SK-N-SH (cell line): Measurements from ENCODE around the gene BMPR1B. TPM values are rescaled to one million over a fixed set of nuclear protein-coding genes. Genes with fewer than 3 reads are reported as not detected.

ENCODE experiments used
- CTCF ChIA-PET: fragments of 300-600, 350-600 bp; formaldehyde crosslinking; extraction: SDS; loops from one replicate; lab custom pipeline; 2021; lab: Yijun Ruan, JAX
- POLR2A ChIA-PET: fragments of 350-600 bp; sonication (Branson Sonifier 250); formaldehyde crosslinking; extraction: SDS; loops from one replicate; lab custom pipeline; 2020; ENCODE audit warnings: antibody characterized with exemption, inconsistent platforms; lab: Yijun Ruan, JAX
- DNase-seq: peaks from one replicate; pipeline ENCODE4 v3.0.0; 2012
- H2AFZ ChIP-seq: fragments of 200-600 bp; sonication (generic); 2 replicates; pipeline ENCODE4 v1.8.1; 2016; ENCODE audit warnings: antibody characterized with exemption, mild to moderate bottlenecking, low read depth
- H3F3A ChIP-seq: fragments of 200-600 bp; sonication (generic); replicated peaks from 2 replicates; pipeline ENCODE3; 2016; ENCODE audit warnings: antibody characterized with exemption, mild to moderate bottlenecking; ENCODE audit not compliant: insufficient read depth
- H3K27ac ChIP-seq, 2 experiments: fragments of 200-500 bp in 1 of 2; fragments of 200-600 bp in 1 of 2; sonication (Bioruptor generic) in 1 of 2; sonication (generic), shearing (Covaris generic) in 1 of 2; 2 replicates each; pipeline versions ENCODE4 v1.5.1 to v1.6.1; 2014 to 2016; ENCODE audit warnings: low read depth in 2 of 2, inconsistent platforms in 1 of 2, low read length in 1 of 2, mild to moderate bottlenecking in 1 of 2, mixed read lengths in 1 of 2
- H3K27me3 ChIP-seq: fragments of 200-600 bp; sonication (generic), shearing (Covaris generic); 2 replicates; pipeline ENCODE4 v1.6.1; 2016; ENCODE audit warnings: mixed run types; ENCODE audit not compliant: insufficient read depth
- H3K36me3 ChIP-seq, 2 experiments: fragments of 200-500 bp in 1 of 2; fragments of 200-600 bp in 1 of 2; sonication (Bioruptor generic) in 1 of 2; sonication (generic) in 1 of 2; replicated peaks in 1 of 2; 2 replicates each; pipeline versions ENCODE3 to v1.5.1; 2014 to 2016; ENCODE audit warnings: low read length in 1 of 2, mild to moderate bottlenecking in 1 of 2; ENCODE audit not compliant: insufficient read depth in 2 of 2, control insufficient read depth in 1 of 2
- H3K4me1 ChIP-seq, 2 experiments: fragments of 200-500 bp in 1 of 2; fragments of 200-600 bp in 1 of 2; sonication (Bioruptor generic) in 1 of 2; sonication (generic), shearing (Covaris generic) in 1 of 2; 2 replicates each; pipeline versions ENCODE4 v1.5.1 to v1.6.1; 2014 to 2016; ENCODE audit warnings: low read depth in 1 of 2, low read length in 1 of 2, mixed run types in 1 of 2; ENCODE audit not compliant: insufficient read depth in 2 of 2, control insufficient read depth in 1 of 2
- H3K4me2 ChIP-seq: fragments of 200-600 bp; sonication (generic), shearing (Covaris generic); 2 replicates; pipeline ENCODE4 v1.6.1; 2017; ENCODE audit warnings: mixed run types
- H3K4me3 ChIP-seq, 2 experiments: fragments of 200-500 bp in 1 of 2; fragments of 200-600 bp in 1 of 2; sonication (Bioruptor generic) in 1 of 2; sonication (generic), shearing (Covaris generic) in 1 of 2; 2 replicates each; pipeline versions ENCODE4 v1.5.1 to v1.8.1; 2014 to 2016; ENCODE audit warnings: low read depth in 2 of 2, inconsistent platforms in 1 of 2, low read length in 1 of 2, mild to moderate bottlenecking in 1 of 2, mixed read lengths in 1 of 2, moderate library complexity in 1 of 2
- H3K79me2 ChIP-seq: fragments of 200-600 bp; sonication (generic); 2 replicates; pipeline ENCODE4 v1.8.1; 2017; ENCODE audit warnings: mild to moderate bottlenecking; ENCODE audit not compliant: insufficient read depth
- H3K9ac ChIP-seq: fragments of 200-600 bp; sonication (generic); 2 replicates; pipeline ENCODE4 v1.6.1; 2017; ENCODE audit warnings: mixed run types
- H3K9me2 ChIP-seq: fragments of 200-600 bp; sonication (generic); 2 replicates; pipeline ENCODE4 v1.6.1; 2017; ENCODE audit warnings: mixed run types
- H3K9me3 ChIP-seq: fragments of 200-600 bp; sonication (generic); 2 replicates; pipeline ENCODE4 v1.6.1; 2017; ENCODE audit warnings: mixed run types, mild to moderate bottlenecking, moderate library complexity
- H4K20me1 ChIP-seq: fragments of 200-600 bp; sonication (generic); 2 replicates; pipeline ENCODE4 v1.6.1; 2017; ENCODE audit warnings: mild to moderate bottlenecking, mixed run types; ENCODE audit not compliant: insufficient read depth
- CHD2 ChIP-seq: fragments of 150-350 bp; IDR thresholded peaks from 2 replicates; pipeline ENCODE4 v1.6.1; 2018; ENCODE audit warnings: low read length; ENCODE audit not compliant: partially characterized antibody
- ELF1 ChIP-seq: IDR thresholded peaks from 2 replicates; pipeline ENCODE4 v1.4.0; 2012
- EP300 ChIP-seq, 2 experiments: IDR thresholded peaks; 2 replicates each; pipeline versions ENCODE4 v1.4.0 to v1.6.1; 2012; ENCODE audit warnings: borderline replicate concordance in 1 of 2, low read depth in 1 of 2, low read length in 1 of 2
- EZH2phosphoT487 ChIP-seq: fragments of 200-600 bp; sonication (generic); IDR thresholded peaks from 2 replicates; pipeline ENCODE4 v1.6.1; 2017; ENCODE audit warnings: low read depth, mixed run types, mild to moderate bottlenecking, antibody characterized with exemption, moderate library complexity, borderline replicate concordance
- FOXJ3 ChIP-seq: sonication (generic); formaldehyde crosslinking; IDR thresholded peaks from 2 replicates; pipeline ENCODE4 v1.5.1; 2020; ENCODE audit warnings: mild to moderate bottlenecking, missing genetic modification reagents
- FOXM1 ChIP-seq: IDR thresholded peaks from 2 replicates; pipeline ENCODE4 v1.4.0; 2012; ENCODE audit warnings: low read depth, mild to moderate bottlenecking
- GATA2 ChIP-seq: sonication (generic); formaldehyde crosslinking; IDR thresholded peaks from 2 replicates; pipeline ENCODE4 v1.5.0; 2020; ENCODE audit warnings: mild to moderate bottlenecking, missing genetic modification reagents
- MEF2A ChIP-seq: IDR thresholded peaks from 2 replicates; pipeline ENCODE4 v1.4.0; 2012; ENCODE audit warnings: low read depth, borderline replicate concordance
- NFIC ChIP-seq: IDR thresholded peaks from 2 replicates; pipeline ENCODE4 v1.4.0; 2012; ENCODE audit warnings: borderline replicate concordance
- NRF1 ChIP-seq: IDR thresholded peaks from 2 replicates; pipeline ENCODE4 v1.6.1; 2012; ENCODE audit warnings: low read depth, mild to moderate bottlenecking, low read length
- POLR2AphosphoS5 ChIP-seq: IDR thresholded peaks from 2 replicates; pipeline ENCODE4 v1.6.1; 2012; ENCODE audit warnings: low read depth, low read length
- RAD21 ChIP-seq: IDR thresholded peaks from 2 replicates; pipeline ENCODE4 v1.6.1; 2012; ENCODE audit warnings: mild to moderate bottlenecking, low read length
- RXRA ChIP-seq: IDR thresholded peaks from 2 replicates; pipeline ENCODE4 v1.4.0; 2012; ENCODE audit warnings: low read depth, mild to moderate bottlenecking, borderline replicate concordance
- YY1 ChIP-seq: IDR thresholded peaks from 2 replicates; pipeline ENCODE4 v1.4.0; 2012; ENCODE audit warnings: low read depth, mild to moderate bottlenecking
- WGBS: methylation state at CpG from one replicate; pipeline ENCODE4 v1.1.6; 2017; ENCODE audit warnings: low lambda C conversion rate; 5-methylcytosine and 5-hydroxymethylcytosine counted together
- polyA plus RNA-seq, 3 experiments: library from polyadenylated mRNA; depleted of rRNA; stranded (reverse); fragments of >200 nt; gene quantifications; 2 replicates each; pipeline ENCODE4 v1.2.3, GENCODE V29; 2012
- TF ChIP-seq, protein P1 (sequence below): IDR thresholded peaks from 2 replicates; pipeline ENCODE4; 2012
- TF ChIP-seq, protein P2 (sequence below): fragments of 200-600 bp; sonication (generic); IDR thresholded peaks from 2 replicates; pipeline ENCODE4 v1.6.1; 2017; ENCODE audit warnings: antibody characterized with exemption, mild to moderate bottlenecking, moderate library complexity
- TF ChIP-seq, protein P3 (sequence below): fragments of 150-350 bp; IDR thresholded peaks from 2 replicates; pipeline ENCODE4 v1.6.1; 2017; ENCODE audit warnings: antibody characterized with exemption, low read length, low read depth, borderline replicate concordance
- TF ChIP-seq, protein P4 (sequence below): IDR thresholded peaks from 2 replicates; pipeline ENCODE4 v1.6.1; 2012; ENCODE audit warnings: mild to moderate bottlenecking, low read depth, low read length, moderate library complexity
- TF ChIP-seq, protein P5 (sequence below): fragments of 150-350 bp; IDR thresholded peaks from 2 replicates; pipeline ENCODE4 v1.6.1; 2016; ENCODE audit warnings: mild to moderate bottlenecking, low read depth, low read length
- TF ChIP-seq, protein P6 (sequence below): IDR thresholded peaks from 2 replicates; pipeline ENCODE4 v1.4.0; 2012; ENCODE audit warnings: low read depth

BMPR1B gene
- polyA plus RNA-seq, 1 of the 3 experiments (the other 2 are of a cell fraction), result 0.16 TPM

DNA sequence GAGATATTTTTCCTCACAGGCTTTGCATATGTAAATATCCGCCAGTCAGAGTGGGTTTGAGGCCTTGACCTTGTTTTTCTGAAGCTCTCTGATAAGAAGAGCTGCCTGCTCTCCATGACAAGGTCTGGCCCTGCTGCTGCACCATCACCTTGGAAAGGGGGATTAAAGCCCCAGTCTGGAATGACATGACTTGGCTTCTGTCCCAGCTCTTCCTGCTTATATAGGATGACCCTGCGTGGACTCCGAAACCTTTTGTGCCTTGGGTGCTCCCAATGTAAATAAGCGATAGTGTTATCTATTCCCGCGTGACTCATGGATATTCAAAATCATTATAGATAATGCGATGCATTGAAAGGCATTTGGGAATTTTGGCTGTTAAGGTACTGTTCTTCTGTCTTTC is 139.3 kb downstream of the BMPR1B start:
- Histone ChIP-seq H2AFZ (no peak overlapping the region), H3K9me2 (no peaks in the 10 kb centered on the region), H3K27me3 (no peaks in the 10 kb centered on the region), H3K4me3 (no peak overlapping the region), H3F3A (no peaks in the 10 kb centered on the region), H3K79me2 (no peaks in the 10 kb centered on the region), H3K9me3 (no peaks in the 10 kb centered on the region), H3K36me3 (no peaks in the 10 kb centered on the region), H3K9ac (no peak overlapping the region), H3K4me1 (peaks cover 0 to 3% of the 10 kb centered on the region in 2 experiments; a peak in 2 of 4 replicates), H3K27ac (no peak overlapping the region), H3K4me2 (no peak overlapping the region), H4K20me1 (no peaks in the 10 kb centered on the region)
- WGBS, result 91% methylated on average over 7 of the region's 7 CpGs
- POLR2A ChIA-PET, result no interaction called here
- CTCF ChIA-PET, result no interaction called here
- no peak for TF ChIP-seq EP300 (IDR thresholded peaks at IDR 0.05; ENCODE audit: borderline replicate concordance in 1 of 2, low read depth in 1 of 2, low read length in 1 of 2)
- TF ChIP-seq MEF2A, result no peak
- TF ChIP-seq, protein P1, sequence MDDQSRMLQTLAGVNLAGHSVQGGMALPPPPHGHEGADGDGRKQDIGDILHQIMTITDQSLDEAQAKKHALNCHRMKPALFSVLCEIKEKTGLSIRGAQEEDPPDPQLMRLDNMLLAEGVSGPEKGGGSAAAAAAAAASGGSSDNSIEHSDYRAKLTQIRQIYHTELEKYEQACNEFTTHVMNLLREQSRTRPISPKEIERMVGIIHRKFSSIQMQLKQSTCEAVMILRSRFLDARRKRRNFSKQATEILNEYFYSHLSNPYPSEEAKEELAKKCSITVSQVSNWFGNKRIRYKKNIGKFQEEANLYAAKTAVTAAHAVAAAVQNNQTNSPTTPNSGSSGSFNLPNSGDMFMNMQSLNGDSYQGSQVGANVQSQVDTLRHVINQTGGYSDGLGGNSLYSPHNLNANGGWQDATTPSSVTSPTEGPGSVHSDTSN, result no peak
- TF ChIP-seq CHD2, result no peak
- TF ChIP-seq EZH2phosphoT487, result no peak
- TF ChIP-seq, protein P2, sequence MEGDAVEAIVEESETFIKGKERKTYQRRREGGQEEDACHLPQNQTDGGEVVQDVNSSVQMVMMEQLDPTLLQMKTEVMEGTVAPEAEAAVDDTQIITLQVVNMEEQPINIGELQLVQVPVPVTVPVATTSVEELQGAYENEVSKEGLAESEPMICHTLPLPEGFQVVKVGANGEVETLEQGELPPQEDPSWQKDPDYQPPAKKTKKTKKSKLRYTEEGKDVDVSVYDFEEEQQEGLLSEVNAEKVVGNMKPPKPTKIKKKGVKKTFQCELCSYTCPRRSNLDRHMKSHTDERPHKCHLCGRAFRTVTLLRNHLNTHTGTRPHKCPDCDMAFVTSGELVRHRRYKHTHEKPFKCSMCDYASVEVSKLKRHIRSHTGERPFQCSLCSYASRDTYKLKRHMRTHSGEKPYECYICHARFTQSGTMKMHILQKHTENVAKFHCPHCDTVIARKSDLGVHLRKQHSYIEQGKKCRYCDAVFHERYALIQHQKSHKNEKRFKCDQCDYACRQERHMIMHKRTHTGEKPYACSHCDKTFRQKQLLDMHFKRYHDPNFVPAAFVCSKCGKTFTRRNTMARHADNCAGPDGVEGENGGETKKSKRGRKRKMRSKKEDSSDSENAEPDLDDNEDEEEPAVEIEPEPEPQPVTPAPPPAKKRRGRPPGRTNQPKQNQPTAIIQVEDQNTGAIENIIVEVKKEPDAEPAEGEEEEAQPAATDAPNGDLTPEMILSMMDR, result no peak
- no peak for TF ChIP-seq YY1
- no peak for TF ChIP-seq RXRA
- TF ChIP-seq, protein P3, sequence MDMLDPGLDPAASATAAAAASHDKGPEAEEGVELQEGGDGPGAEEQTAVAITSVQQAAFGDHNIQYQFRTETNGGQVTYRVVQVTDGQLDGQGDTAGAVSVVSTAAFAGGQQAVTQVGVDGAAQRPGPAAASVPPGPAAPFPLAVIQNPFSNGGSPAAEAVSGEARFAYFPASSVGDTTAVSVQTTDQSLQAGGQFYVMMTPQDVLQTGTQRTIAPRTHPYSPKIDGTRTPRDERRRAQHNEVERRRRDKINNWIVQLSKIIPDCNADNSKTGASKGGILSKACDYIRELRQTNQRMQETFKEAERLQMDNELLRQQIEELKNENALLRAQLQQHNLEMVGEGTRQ, result no peak
- TF ChIP-seq FOXM1, result no peak
- no peak for TF ChIP-seq ELF1
- no peak for TF ChIP-seq FOXJ3 (CRISPR knock-in tag)
- TF ChIP-seq NRF1, result no peak
- TF ChIP-seq, protein P4, sequence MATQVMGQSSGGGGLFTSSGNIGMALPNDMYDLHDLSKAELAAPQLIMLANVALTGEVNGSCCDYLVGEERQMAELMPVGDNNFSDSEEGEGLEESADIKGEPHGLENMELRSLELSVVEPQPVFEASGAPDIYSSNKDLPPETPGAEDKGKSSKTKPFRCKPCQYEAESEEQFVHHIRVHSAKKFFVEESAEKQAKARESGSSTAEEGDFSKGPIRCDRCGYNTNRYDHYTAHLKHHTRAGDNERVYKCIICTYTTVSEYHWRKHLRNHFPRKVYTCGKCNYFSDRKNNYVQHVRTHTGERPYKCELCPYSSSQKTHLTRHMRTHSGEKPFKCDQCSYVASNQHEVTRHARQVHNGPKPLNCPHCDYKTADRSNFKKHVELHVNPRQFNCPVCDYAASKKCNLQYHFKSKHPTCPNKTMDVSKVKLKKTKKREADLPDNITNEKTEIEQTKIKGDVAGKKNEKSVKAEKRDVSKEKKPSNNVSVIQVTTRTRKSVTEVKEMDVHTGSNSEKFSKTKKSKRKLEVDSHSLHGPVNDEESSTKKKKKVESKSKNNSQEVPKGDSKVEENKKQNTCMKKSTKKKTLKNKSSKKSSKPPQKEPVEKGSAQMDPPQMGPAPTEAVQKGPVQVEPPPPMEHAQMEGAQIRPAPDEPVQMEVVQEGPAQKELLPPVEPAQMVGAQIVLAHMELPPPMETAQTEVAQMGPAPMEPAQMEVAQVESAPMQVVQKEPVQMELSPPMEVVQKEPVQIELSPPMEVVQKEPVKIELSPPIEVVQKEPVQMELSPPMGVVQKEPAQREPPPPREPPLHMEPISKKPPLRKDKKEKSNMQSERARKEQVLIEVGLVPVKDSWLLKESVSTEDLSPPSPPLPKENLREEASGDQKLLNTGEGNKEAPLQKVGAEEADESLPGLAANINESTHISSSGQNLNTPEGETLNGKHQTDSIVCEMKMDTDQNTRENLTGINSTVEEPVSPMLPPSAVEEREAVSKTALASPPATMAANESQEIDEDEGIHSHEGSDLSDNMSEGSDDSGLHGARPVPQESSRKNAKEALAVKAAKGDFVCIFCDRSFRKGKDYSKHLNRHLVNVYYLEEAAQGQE, result no peak
- no peak for TF ChIP-seq GATA2 (CRISPR knock-in tag)
- TF ChIP-seq, protein P5, sequence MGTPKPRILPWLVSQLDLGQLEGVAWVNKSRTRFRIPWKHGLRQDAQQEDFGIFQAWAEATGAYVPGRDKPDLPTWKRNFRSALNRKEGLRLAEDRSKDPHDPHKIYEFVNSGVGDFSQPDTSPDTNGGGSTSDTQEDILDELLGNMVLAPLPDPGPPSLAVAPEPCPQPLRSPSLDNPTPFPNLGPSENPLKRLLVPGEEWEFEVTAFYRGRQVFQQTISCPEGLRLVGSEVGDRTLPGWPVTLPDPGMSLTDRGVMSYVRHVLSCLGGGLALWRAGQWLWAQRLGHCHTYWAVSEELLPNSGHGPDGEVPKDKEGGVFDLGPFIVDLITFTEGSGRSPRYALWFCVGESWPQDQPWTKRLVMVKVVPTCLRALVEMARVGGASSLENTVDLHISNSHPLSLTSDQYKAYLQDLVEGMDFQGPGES, result no peak
- no peak for TF ChIP-seq RAD21
- TF ChIP-seq NFIC, result no peak
- TF ChIP-seq, protein P6, sequence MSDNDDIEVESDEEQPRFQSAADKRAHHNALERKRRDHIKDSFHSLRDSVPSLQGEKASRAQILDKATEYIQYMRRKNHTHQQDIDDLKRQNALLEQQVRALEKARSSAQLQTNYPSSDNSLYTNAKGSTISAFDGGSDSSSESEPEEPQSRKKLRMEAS, result no peak
- no peak for TF ChIP-seq POLR2AphosphoS5
- DNase-seq, result no peak
